ENCODE results near the gene KAZN.

Gene KAZN

GRCh38 chr1:14955976-14956375 lies 357.5 kb downstream of the KAZN start:
- no peak for ATAC-seq
- no peak for TF ChIP-seq ARNTL (CRISPR knock-in tag; IDR thresholded peaks at IDR 0.05; ENCODE audit: borderline replicate concordance, low read depth)
- TF ChIP-seq ZFP30 (CRISPR knock-in tag; IDR thresholded peaks at IDR 0.05), result no peak
- TF ChIP-seq POU6F1 (CRISPR knock-in tag; IDR thresholded peaks at IDR 0.05; ENCODE audit: borderline replicate concordance, low read depth), result no peak
- no peak for TF ChIP-seq TSHZ2 (CRISPR knock-in tag; IDR thresholded peaks at IDR 0.05)
- TF ChIP-seq SNAI2 (CRISPR knock-in tag; IDR thresholded peaks at IDR 0.05), result no peak
- no peak for TF ChIP-seq PATZ1 (CRISPR knock-in tag; IDR thresholded peaks at IDR 0.05; ENCODE audit: borderline replicate concordance)
- TF ChIP-seq BACH2 (CRISPR knock-in tag; IDR thresholded peaks at IDR 0.05; ENCODE audit: borderline replicate concordance), result no peak
- TF ChIP-seq CREB5 (CRISPR knock-in tag; IDR thresholded peaks at IDR 0.05; ENCODE audit: low read depth), result no peak
- no peak for TF ChIP-seq ZNF565 (CRISPR knock-in tag; conservative IDR thresholded peaks at IDR 0.05; ENCODE audit: low read depth)
- TF ChIP-seq ZC3H10 (CRISPR knock-in tag; IDR thresholded peaks at IDR 0.05), result no peak
- TF ChIP-seq CSRNP3 (CRISPR knock-in tag; IDR thresholded peaks at IDR 0.05), result no peak
- no peak for TF ChIP-seq CSDC2 (CRISPR knock-in tag; IDR thresholded peaks at IDR 0.05)
- TF ChIP-seq ISL1 (CRISPR knock-in tag; IDR thresholded peaks at IDR 0.05), result no peak
- TF ChIP-seq TCF4 (CRISPR knock-in tag; IDR thresholded peaks at IDR 0.05; ENCODE audit: borderline replicate concordance), result no peak
- no peak for TF ChIP-seq GLIS3 (CRISPR knock-in tag; IDR thresholded peaks at IDR 0.05)
- no peak for TF ChIP-seq ESRRG (CRISPR knock-in tag; IDR thresholded peaks at IDR 0.05)
- no peak for TF ChIP-seq ZNF70 (CRISPR knock-in tag; IDR thresholded peaks at IDR 0.05)
- TF ChIP-seq ZNF8 (CRISPR knock-in tag; IDR thresholded peaks at IDR 0.05), result no peak

GRCh38 chr1:14956579-14957195 lies 358.2 kb downstream of the KAZN start:
- no peak for ATAC-seq
- TF ChIP-seq ARNTL (CRISPR knock-in tag; IDR thresholded peaks at IDR 0.05; ENCODE audit: borderline replicate concordance, low read depth) (no peak), CREB5 (CRISPR knock-in tag; IDR thresholded peaks at IDR 0.05; ENCODE audit: low read depth) (no peak), ZNF70 (CRISPR knock-in tag; IDR thresholded peaks at IDR 0.05) (peak; percentile 78; the same call in 1 of the 2 replicates), OSR1 (CRISPR knock-in tag; IDR thresholded peaks at IDR 0.05) (no peak)
